HG03432 (cell line): ENCODE data around the gene KIFC3.
"Not testable (repeated sequence)": the region's sequence is repeated elsewhere in the genome, so short reads cannot be mapped to it uniquely, and the experiment has no call there.

Source experiments
- ATAC-seq: cut with Tn5 transposase; IDR thresholded peaks from one replicate; pipeline ENCODE4 v1.9.1; 2021; ENCODE audit warnings: mild to moderate bottlenecking, moderate library complexity; ENCODE audit not compliant: unreplicated experiment

KIFC3 gene

GRCh38 chr16:57743458-57743857, 58.8 kb downstream of the KIFC3 start:
- no peak for ATAC-seq

GRCh38 chr16:57742543-57742942, 59.7 kb downstream of the KIFC3 start:
- ATAC-seq: no peak

- no peak for ATAC-seq
These were observed 60.6 kb downstream of the KIFC3 start for GRCh38 chr16:57741660-57742191.

GRCh38 chr16:57740423-57741071, 61.7 kb downstream of the KIFC3 start:
- no peak for ATAC-seq

- no peak for ATAC-seq
These were observed 62.4 kb downstream of the KIFC3 start for GRCh38 chr16:57739756-57740422.

GRCh38 chr16:57738844-57739243, 63.4 kb downstream of the KIFC3 start:
- no peak for ATAC-seq

- ATAC-seq: no peak
These were observed 65.6 kb downstream of the KIFC3 start for GRCh38 chr16:57736419-57737351.

GRCh38 chr16:57735755-57736418, 66.4 kb downstream of the KIFC3 start, which contains the start of gene KATNB1:
KATNB1 (plus strand) TSS chr16:57735770; CDS start chr16:57737244, 1,474 bp downstream.
- ATAC-seq: no peak

GRCh38 chr16:57734925-57735754, 67.2 kb downstream of the KIFC3 start:
- peak; percentile 87 for ATAC-seq

- ATAC-seq: no peak
These were observed 67.9 kb downstream of the KIFC3 start for GRCh38 chr16:57734308-57734924.

GRCh38 chr16:57732714-57733113, 69.6 kb downstream of the KIFC3 start:
- no peak for ATAC-seq

- no peak for ATAC-seq
These were observed 70.3 kb downstream of the KIFC3 start for GRCh38 chr16:57732037-57732436.

- no peak for ATAC-seq
These were observed 71.2 kb downstream of the KIFC3 start for GRCh38 chr16:57730771-57731730.

- not testable (repeated sequence) for ATAC-seq
These were observed 72.4 kb downstream of the KIFC3 start for GRCh38 chr16:57729852-57730251.

GRCh38 chr16:57729182-57729484, 73.2 kb downstream of the KIFC3 start:
- no peak for ATAC-seq

GRCh38 chr16:57728336-57729181, 73.7 kb downstream of the KIFC3 start:
- no peak for ATAC-seq

GRCh38 chr16:57727610-57728009, 74.7 kb downstream of the KIFC3 start:
- ATAC-seq: no peak
